K562 (cell line): ENCODE results near the gene RERE. TPM values are rescaled to one million over a fixed set of nuclear protein-coding genes. Genes with fewer than 3 reads are reported as not detected.

Experiments used
- ATAC-seq: fragments of 200-7000 bp; cut with Tn5 transposase; 3 replicates; pipeline ENCODE4 v1.9.1; 2020; ENCODE audit warnings: moderate library complexity
- BruUV-seq: library from RNA; stranded (reverse); fragments of 400-500 nt; replicated peaks from 2 replicates; lab custom pipeline; 2021; lab: Mats Ljungman, UMichigan
- CTCF ChIA-PET: fragments of 300-600 bp; formaldehyde crosslinking; extraction: SDS; loops from one replicate; lab custom pipeline; 2021; ENCODE audit warnings: low intra/inter-chr PET ratio; lab: Yijun Ruan, JAX
- POLR2A ChIA-PET: fragments of 300-600, 350-650 bp; sonication (Branson Sonifier 250); formaldehyde crosslinking; extraction: SDS; loops from one replicate; lab custom pipeline; 2021; ENCODE audit warnings: antibody characterized with exemption, inconsistent platforms; lab: Yijun Ruan, JAX
- DNase-seq, 4 experiments: peaks; one replicate each; pipeline versions ENCODE4 v3.0.0 to v3.0.0-alpha.2; 2011 to 2018; ENCODE audit warnings: low spot score in 3 of 4, mixed read lengths in 3 of 4; ENCODE audit errors: extremely low read depth in 1 of 4
- FAIRE-seq: peaks from 2 replicates; lab custom pipeline; 2011; peaks lifted over from hg19 to GRCh38; lab: Jason Lieb, UNC
- H2AFZ ChIP-seq: 2 replicates; pipeline ENCODE4 v1.6.0; 2011; ENCODE audit warnings: low read depth, low read length, control low read depth, inconsistent platforms
- H3K27ac ChIP-seq: fragments of 200-600 bp; 3 replicates; pipeline ENCODE4 v1.8.0; 2011; ENCODE audit warnings: low read depth, mild to moderate bottlenecking, control low read depth, inconsistent platforms, low read length, moderate library complexity, mixed read lengths; ENCODE audit errors: extremely low read depth
- H3K27me3 ChIP-seq, 2 experiments: fragments of 300-600 bp in 1 of 2; 2 replicates in 1 of 2; 3 replicates in 1 of 2; pipeline versions ENCODE4 v1.6.0 to v1.8.0; 2011; ENCODE audit warnings: inconsistent platforms in 2 of 2, low read length in 2 of 2, mild to moderate bottlenecking in 1 of 2, mixed read lengths in 1 of 2, moderate library complexity in 1 of 2; ENCODE audit not compliant: control insufficient read depth in 2 of 2, insufficient read depth in 2 of 2
- H3K36me3 ChIP-seq: fragments of 300-600 bp; 3 replicates; pipeline ENCODE4 v1.8.0; 2011; ENCODE audit warnings: mild to moderate bottlenecking, low read length, inconsistent platforms; ENCODE audit not compliant: control insufficient read depth, insufficient read depth
- H3K4me1 ChIP-seq, 2 experiments: fragments of 200-600 bp in 1 of 2; replicated peaks in 1 of 2; 2 replicates in 1 of 2; 3 replicates in 1 of 2; pipeline versions ENCODE4 v1.5.1 to v1.8.0; 2011; ENCODE audit warnings: inconsistent platforms in 2 of 2, low read length in 2 of 2, mild to moderate bottlenecking in 1 of 2, mixed read lengths in 1 of 2, moderate library complexity in 1 of 2; ENCODE audit not compliant: control insufficient read depth in 2 of 2, insufficient read depth in 2 of 2
- H3K4me2 ChIP-seq: 2 replicates; pipeline ENCODE4 v1.6.1; 2011; ENCODE audit warnings: low read length, control low read depth, inconsistent platforms, mixed read lengths; ENCODE audit not compliant: insufficient read depth
- H3K4me3 ChIP-seq: fragments of 200-600 bp; sonication (generic), shearing (Covaris generic); 2 replicates; pipeline ENCODE4 v1.5.1; 2016; ENCODE audit warnings: control low read depth, inconsistent platforms
- H3K79me2 ChIP-seq: fragments of 200-600 bp; 3 replicates; pipeline ENCODE4 v1.8.0; 2011; ENCODE audit warnings: low read length, inconsistent platforms; ENCODE audit not compliant: control insufficient read depth, insufficient read depth
- H3K9ac ChIP-seq, 2 experiments: 2 replicates each; pipeline versions ENCODE4 v1.6.0 to v1.6.1; 2011; ENCODE audit warnings: low read depth in 2 of 2, low read length in 2 of 2, control low read depth in 1 of 2, inconsistent platforms in 1 of 2, mild to moderate bottlenecking in 1 of 2, mixed read lengths in 1 of 2; ENCODE audit not compliant: insufficient read depth in 1 of 2
- H3K9me1 ChIP-seq: one replicate; pipeline ENCODE4 v1.6.0; 2011; ENCODE audit warnings: inconsistent platforms, mild to moderate bottlenecking, low read length, moderate library complexity; ENCODE audit not compliant: control insufficient read depth, insufficient read depth
- H3K9me3 ChIP-seq: replicated peaks from 2 replicates; pipeline ENCODE4 v1.5.1; 2011; ENCODE audit warnings: low read depth, low read length, inconsistent platforms; ENCODE audit not compliant: control insufficient read depth, insufficient read depth
- H4K20me1 ChIP-seq: replicated peaks from 2 replicates; pipeline ENCODE4 v1.6.1; 2011; ENCODE audit warnings: low read length, inconsistent platforms, mixed read lengths; ENCODE audit not compliant: control insufficient read depth, insufficient read depth
- BACH1 ChIP-seq: fragments of 200-800 bp; sonication (Bioruptor generic); IDR thresholded peaks from 2 replicates; pipeline ENCODE4 v1.6.1; 2016; ENCODE audit warnings: missing genetic modification characterization, missing compliant biosample characterization
- BCL6 ChIP-seq: fragments of 250-450 bp; sonication (Bioruptor Pico); IDR thresholded peaks from 2 replicates; pipeline ENCODE4 v1.4.0; 2020
- CEBPB ChIP-seq: fragments of 450-650 bp; IDR thresholded peaks from 2 replicates; pipeline ENCODE4 v1.6.1; 2016; ENCODE audit warnings: missing genetic modification characterization, missing compliant biosample characterization
- ELF4 ChIP-seq: fragments of 450-650 bp; formaldehyde crosslinking; IDR thresholded peaks from 2 replicates; pipeline ENCODE4 v1.4.0; 2022; ENCODE audit warnings: missing genetic modification characterization
- GABPB2 ChIP-seq: fragments of 250-450 bp; sonication (Bioruptor Pico); conservative IDR thresholded peaks from 2 replicates; pipeline ENCODE4 v1.5.1; 2021; ENCODE audit warnings: mild to moderate bottlenecking
- GATAD2A ChIP-seq: fragments of 450-650 bp; IDR thresholded peaks from 2 replicates; pipeline ENCODE4 v1.6.1; 2017
- GTF2E2 ChIP-seq: fragments of 200-800 bp; sonication (Bioruptor generic); IDR thresholded peaks from 2 replicates; pipeline ENCODE4 v1.6.1; 2016; ENCODE audit warnings: missing genetic modification characterization, missing compliant biosample characterization
- JUND ChIP-seq, 2 experiments: IDR thresholded peaks; 2 replicates in 1 of 2; 3 replicates in 1 of 2; pipeline ENCODE4 v1.6.1; 2011; ENCODE audit warnings: borderline replicate concordance in 2 of 2, low read depth in 2 of 2, low read length in 2 of 2, improper control_type of control experiment in 1 of 2, missing biosample characterization in 1 of 2, missing genetic modification characterization in 1 of 2, missing genetic modification reagents in 1 of 2
- NBN ChIP-seq: fragments of 450-650 bp; IDR thresholded peaks from 2 replicates; pipeline ENCODE4 v1.6.1; 2016; ENCODE audit warnings: low read depth, mild to moderate bottlenecking
- NFRKB ChIP-seq: fragments of 450-650 bp; IDR thresholded peaks from 2 replicates; pipeline ENCODE4 v1.6.1; 2016; ENCODE audit warnings: low read depth
- PRPF4 ChIP-seq: fragments of 200-400 bp; formaldehyde crosslinking; IDR thresholded peaks from one replicate; pipeline ENCODE4 v1.6.1; 2017; ENCODE audit warnings: low read length, low read depth, mild to moderate bottlenecking; ENCODE audit not compliant: insufficient read depth, poor library complexity, severe bottlenecking
- PTTG1 ChIP-seq: fragments of 450-650 bp; IDR thresholded peaks from 2 replicates; pipeline ENCODE4 v1.6.1; 2016; ENCODE audit warnings: low read depth, mild to moderate bottlenecking, missing genetic modification characterization, missing compliant biosample characterization
- RBBP5 ChIP-seq: fragments of 200-600 bp; sonication (generic); IDR thresholded peaks from 2 replicates; pipeline ENCODE4 v1.6.1; 2012; ENCODE audit warnings: borderline replicate concordance, mild to moderate bottlenecking, low read length, control low read depth, inconsistent platforms; ENCODE audit not compliant: insufficient read depth, poor library complexity, severe bottlenecking
- SAP30 ChIP-seq: fragments of 200-600 bp; sonication (generic); IDR thresholded peaks from 2 replicates; pipeline ENCODE4 v1.6.1; 2012; ENCODE audit warnings: borderline replicate concordance, low read depth, mild to moderate bottlenecking, moderate library complexity, low read length, control low read depth, inconsistent platforms; ENCODE audit not compliant: insufficient read depth, poor library complexity, severe bottlenecking
- TAF9B ChIP-seq: fragments of 450-650 bp; IDR thresholded peaks from 2 replicates; pipeline ENCODE4 v1.6.1; 2018; ENCODE audit warnings: mild to moderate bottlenecking; ENCODE audit not compliant: partially characterized antibody
- TBL1XR1 ChIP-seq, 2 experiments: IDR thresholded peaks; 2 replicates each; pipeline ENCODE4 v1.6.1; 2012; ENCODE audit warnings: improper control_type of control experiment in 2 of 2, low read length in 2 of 2, mild to moderate bottlenecking in 1 of 2
- ZNF644 ChIP-seq: fragments of 200-800 bp; sonication (Bioruptor generic); IDR thresholded peaks from 2 replicates; pipeline ENCODE4 v1.6.1; 2016; ENCODE audit warnings: low read depth, missing genetic modification characterization, missing compliant biosample characterization
- ZNF764 ChIP-seq: fragments of 250-450 bp; sonication (Bioruptor Pico); IDR thresholded peaks from 2 replicates; pipeline ENCODE4 v1.4.0; 2020; ENCODE audit warnings: low read depth, mild to moderate bottlenecking, moderate library complexity
- WGBS: fragments of 100-300 bp; shearing (Covaris generic); methylation state at CpG from one replicate; pipeline ENCODE4 v1.1.6; 2016; ENCODE audit warnings: low coverage, mixed read lengths; ENCODE audit not compliant: insufficient coverage; ENCODE audit errors: missing lambda C conversion rate; 5-methylcytosine and 5-hydroxymethylcytosine counted together
- in situ Hi-C: fragments of 300-500 bp; cut with MboI; formaldehyde crosslinking; loops from 4 replicates; pipeline ENCODE4 v1.15.0; 2018; ENCODE audit warnings: inconsistent platforms, mixed read lengths
- intact Hi-C: fragments of 100-400 bp; cut with micrococcal nuclease; formaldehyde crosslinking; loops from 2 replicates; pipeline ENCODE4 v1.14.2; 2022
- polyA plus RNA-seq, 8 experiments: library from polyadenylated mRNA; depleted of rRNA in 4 of 8; stranded (reverse) in 5 of 8; unstranded in 3 of 8; fragments of >200 nt; fragmentation: Nextera tagmentation in 2 of 8; fragmentation: Illumina TruSeq in 1 of 8; extraction: Ambion mirVana in 2 of 8; extraction: Trizol in 1 of 8; gene quantifications; 2 replicates each; pipeline versions ENCODE4 v1.2.1 to v1.2.3, GENCODE V29; 2011 to 2014; ENCODE audit warnings: inconsistent platforms in 1 of 8, missing spikeins in 1 of 8
- total RNA-seq, 7 experiments: library from RNA; depleted of rRNA in 6 of 7; stranded (reverse); fragments of >200 nt in 6 of 7; fragmentation: Illumina TruSeq in 2 of 7; extraction: Trizol in 2 of 7; gene quantifications; 2 replicates each; pipeline versions ENCODE4 v1.2.1 to v1.2.3, GENCODE V29; 2011 to 2021; ENCODE audit warnings: low replicate concordance in 1 of 7
- TF ChIP-seq, protein P1 (sequence below): sonication (generic); IDR thresholded peaks from 2 replicates; pipeline ENCODE4 v1.6.1; 2016
- TF ChIP-seq, protein P2 (sequence below): fragments of 450-650 bp; IDR thresholded peaks from 2 replicates; pipeline ENCODE4 v1.6.1; 2016; ENCODE audit warnings: missing biosample characterization, missing genetic modification characterization

Gene RERE
- total and polyA plus RNA-seq, 9 of the 15 experiments (the other 6 are each of a cell fraction or from before 2014, with no cell fraction given): 3.0 to 51.5 (median 13.4) TPM

DNA sequence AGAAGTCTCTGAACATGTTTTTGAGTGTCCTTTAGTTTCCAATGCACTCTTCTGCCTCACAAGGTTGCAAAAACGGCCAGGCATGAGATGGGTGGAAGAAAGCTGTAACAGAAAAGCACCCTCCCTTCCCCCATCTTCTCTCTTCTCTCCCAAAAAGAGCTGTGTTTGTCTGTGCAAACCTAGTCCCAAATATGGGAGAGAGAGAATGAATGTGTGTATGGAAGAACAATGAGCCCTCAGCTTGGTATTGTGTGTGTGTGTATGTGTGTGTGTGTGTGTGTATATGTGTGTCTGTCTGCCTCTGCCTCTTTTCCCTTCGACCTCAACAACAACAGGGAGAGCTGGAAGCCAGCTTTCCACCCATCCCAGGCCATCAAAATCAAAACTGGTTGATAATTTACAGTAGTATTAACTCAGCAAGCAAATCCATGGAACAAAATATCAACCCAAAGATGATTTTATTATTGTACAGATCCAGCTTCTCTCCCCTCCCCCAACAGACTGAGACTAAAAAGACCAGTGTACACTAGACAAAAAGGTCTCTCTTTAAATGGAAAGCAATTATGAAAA is 1.8 kb downstream of the RERE start:
- Histone ChIP-seq H3K27ac (peak overlapping the region; percentile 88), H3K36me3 (no peaks in the 10 kb centered on the region; the same call in 2 of the 3 replicates), H3K9me3 (no peaks in the 10 kb centered on the region), H3K4me2 (peak overlapping the region; percentile 85), H3K27me3 (no peaks in the 10 kb centered on the region), H3K4me3 (peak overlapping the region; percentile 82), H3K4me1 (peaks cover 7 to 16% of the 10 kb centered on the region in 2 experiments), H3K9me1 (no peaks in the 10 kb centered on the region), H4K20me1 (peaks cover 17% of the 10 kb centered on the region), H3K79me2 (peaks cover 67% of the 10 kb centered on the region), H3K9ac (peak overlapping the region in 1 of 2 experiments; percentile 86; a peak in 3 of 4 replicates), H2AFZ (peak overlapping the region; percentile 23; the same call in 1 of the 2 replicates)
- no TSS peak for BruUV-seq
- peak; percentile 1; the same call in 1 of the 3 replicates for ATAC-seq
- peak; percentile 57 for FAIRE-seq
- intact Hi-C loops: loop anchor here (1.0 kb wide), 1 partner anchor 34 kb away; no protein-coding TSS in a partner anchor
- WGBS: 0% methylated on average over 2 of the region's 2 CpGs
- POLR2A ChIA-PET: interaction anchor here (0.6 to 1.7 kb wide), 13 partner anchors 11 to 86 kb away, joined by 3 to 25 read pairs (median 4); partner anchors contain the start of gene ENO1
- CTCF ChIA-PET: interaction anchor here (0.6 kb wide), 1 partner anchor 12 kb away, joined by 3 read pairs; no protein-coding TSS in a partner anchor
- peak in 1 of 4 experiments; percentile 44 for DNase-seq
- in situ Hi-C loops: no loop called here
- TF ChIP-seq TAF9B (peak; percentile 31), GABPB2 (CRISPR knock-in tag) (no peak), RBBP5 (peak; percentile 5), GATAD2A (no peak), BCL6 (CRISPR knock-in tag) (no peak), GTF2E2 (tag) (no peak), PRPF4 (no peak), TBL1XR1 (IDR thresholded peaks at IDR 0.05; ENCODE audit: low read length in 2 of 2) (peak in 1 of 2 experiments; percentile 44; a peak in 1 of 4 replicates), NBN (0 out of 2 replicates have a peak, but pooled peaks have one; percentile 19), PTTG1 (no peak), JUND (IDR thresholded peaks at IDR 0.05; ENCODE audit: borderline replicate concordance, low read depth, low read length) (0 out of 2 replicates have a peak, but pooled peaks have one; percentile 12), JUND (tag; IDR thresholded peaks at IDR 0.05; ENCODE audit: borderline replicate concordance, low read depth, low read length) (no peak), SAP30 (peak; percentile 49), ZNF764 (no peak), ZNF644 (tag) (no peak), ELF4 (CRISPR knock-in tag) (0 out of 2 replicates have a peak, but pooled peaks have one; percentile 8), CEBPB (tag) (no peak), NFRKB (0 out of 2 replicates have a peak, but pooled peaks have one; percentile 39), BACH1 (tag) (no peak)
- TF ChIP-seq, protein P1, sequence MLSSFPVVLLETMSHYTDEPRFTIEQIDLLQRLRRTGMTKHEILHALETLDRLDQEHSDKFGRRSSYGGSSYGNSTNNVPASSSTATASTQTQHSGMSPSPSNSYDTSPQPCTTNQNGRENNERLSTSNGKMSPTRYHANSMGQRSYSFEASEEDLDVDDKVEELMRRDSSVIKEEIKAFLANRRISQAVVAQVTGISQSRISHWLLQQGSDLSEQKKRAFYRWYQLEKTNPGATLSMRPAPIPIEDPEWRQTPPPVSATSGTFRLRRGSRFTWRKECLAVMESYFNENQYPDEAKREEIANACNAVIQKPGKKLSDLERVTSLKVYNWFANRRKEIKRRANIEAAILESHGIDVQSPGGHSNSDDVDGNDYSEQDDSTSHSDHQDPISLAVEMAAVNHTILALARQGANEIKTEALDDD: no peak
- TF ChIP-seq, protein P2, sequence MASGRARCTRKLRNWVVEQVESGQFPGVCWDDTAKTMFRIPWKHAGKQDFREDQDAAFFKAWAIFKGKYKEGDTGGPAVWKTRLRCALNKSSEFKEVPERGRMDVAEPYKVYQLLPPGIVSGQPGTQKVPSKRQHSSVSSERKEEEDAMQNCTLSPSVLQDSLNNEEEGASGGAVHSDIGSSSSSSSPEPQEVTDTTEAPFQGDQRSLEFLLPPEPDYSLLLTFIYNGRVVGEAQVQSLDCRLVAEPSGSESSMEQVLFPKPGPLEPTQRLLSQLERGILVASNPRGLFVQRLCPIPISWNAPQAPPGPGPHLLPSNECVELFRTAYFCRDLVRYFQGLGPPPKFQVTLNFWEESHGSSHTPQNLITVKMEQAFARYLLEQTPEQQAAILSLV (tag): no peak
